VCaP (cell line): ENCODE data around the gene NAV2.

ENCODE experiments used
- H3K27ac ChIP-seq: fragments of 450-650 bp; 2 replicates; pipeline ENCODE4 v1.5.1; 2017
- TF ChIP-seq, protein P1 (sequence below): fragments of 450-650 bp; conservative IDR thresholded peaks from 2 replicates; pipeline ENCODE4 v1.5.1; 2017; ENCODE audit warnings: mild to moderate bottlenecking, moderate library complexity

The NAV2 gene

DNA sequence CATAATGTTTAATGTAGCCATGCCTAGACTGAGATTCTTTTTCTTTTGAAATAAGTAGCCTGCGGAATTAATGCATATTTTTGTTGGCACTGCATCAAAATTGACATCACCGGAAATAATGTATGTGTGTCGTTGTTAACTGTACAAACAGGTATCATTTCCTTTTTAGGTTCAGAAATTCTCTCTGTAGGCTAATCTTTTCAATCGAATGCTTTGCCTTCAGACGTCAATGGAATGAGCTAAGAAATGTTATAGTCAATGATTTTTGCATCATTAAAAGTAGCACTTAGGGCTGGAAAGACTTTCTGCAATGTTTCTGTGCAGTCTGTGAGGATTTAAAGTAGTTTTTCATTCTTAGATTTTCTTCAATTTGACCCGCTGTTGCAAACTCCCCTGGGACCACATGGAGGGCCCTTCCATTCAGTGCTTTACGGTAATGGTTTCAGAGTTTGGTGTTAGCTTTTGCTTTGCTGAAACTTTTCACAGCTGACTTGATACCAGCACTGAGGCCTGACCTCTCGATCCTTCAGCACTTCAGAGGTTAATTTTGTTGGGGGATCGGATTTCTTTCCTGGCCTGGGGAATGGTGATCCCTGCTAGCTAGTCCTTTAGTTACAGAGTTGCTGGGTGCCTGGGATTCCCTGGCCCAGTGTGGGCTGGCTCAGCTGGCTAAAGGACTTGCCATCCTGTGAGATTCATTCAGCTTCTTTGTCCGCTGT is 309.9 kb downstream of the NAV2 start:
- no peak overlapping the region for H3K27ac ChIP-seq
- TF ChIP-seq, protein P1, sequence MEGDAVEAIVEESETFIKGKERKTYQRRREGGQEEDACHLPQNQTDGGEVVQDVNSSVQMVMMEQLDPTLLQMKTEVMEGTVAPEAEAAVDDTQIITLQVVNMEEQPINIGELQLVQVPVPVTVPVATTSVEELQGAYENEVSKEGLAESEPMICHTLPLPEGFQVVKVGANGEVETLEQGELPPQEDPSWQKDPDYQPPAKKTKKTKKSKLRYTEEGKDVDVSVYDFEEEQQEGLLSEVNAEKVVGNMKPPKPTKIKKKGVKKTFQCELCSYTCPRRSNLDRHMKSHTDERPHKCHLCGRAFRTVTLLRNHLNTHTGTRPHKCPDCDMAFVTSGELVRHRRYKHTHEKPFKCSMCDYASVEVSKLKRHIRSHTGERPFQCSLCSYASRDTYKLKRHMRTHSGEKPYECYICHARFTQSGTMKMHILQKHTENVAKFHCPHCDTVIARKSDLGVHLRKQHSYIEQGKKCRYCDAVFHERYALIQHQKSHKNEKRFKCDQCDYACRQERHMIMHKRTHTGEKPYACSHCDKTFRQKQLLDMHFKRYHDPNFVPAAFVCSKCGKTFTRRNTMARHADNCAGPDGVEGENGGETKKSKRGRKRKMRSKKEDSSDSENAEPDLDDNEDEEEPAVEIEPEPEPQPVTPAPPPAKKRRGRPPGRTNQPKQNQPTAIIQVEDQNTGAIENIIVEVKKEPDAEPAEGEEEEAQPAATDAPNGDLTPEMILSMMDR, result no peak

DNA sequence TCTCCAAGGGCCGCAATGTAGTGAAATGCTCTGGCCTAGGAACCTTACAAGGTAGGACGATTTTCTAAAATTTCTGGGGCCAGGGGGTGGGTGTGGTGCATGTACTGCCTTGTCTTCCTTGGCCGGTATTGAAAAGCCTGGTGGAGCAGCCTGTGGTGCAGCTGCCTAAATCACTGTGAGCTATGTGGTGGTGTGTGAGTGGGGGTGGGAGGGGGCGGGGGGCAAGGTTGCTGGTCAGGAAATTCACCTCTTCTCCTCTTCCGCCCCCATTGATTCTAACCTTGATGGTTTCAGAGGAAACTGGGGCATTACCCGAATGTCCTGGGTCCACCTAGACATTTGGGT is 310.4 kb downstream of the NAV2 start:
- no peak overlapping the region for H3K27ac ChIP-seq
- TF ChIP-seq, protein P1, result no peak

DNA sequence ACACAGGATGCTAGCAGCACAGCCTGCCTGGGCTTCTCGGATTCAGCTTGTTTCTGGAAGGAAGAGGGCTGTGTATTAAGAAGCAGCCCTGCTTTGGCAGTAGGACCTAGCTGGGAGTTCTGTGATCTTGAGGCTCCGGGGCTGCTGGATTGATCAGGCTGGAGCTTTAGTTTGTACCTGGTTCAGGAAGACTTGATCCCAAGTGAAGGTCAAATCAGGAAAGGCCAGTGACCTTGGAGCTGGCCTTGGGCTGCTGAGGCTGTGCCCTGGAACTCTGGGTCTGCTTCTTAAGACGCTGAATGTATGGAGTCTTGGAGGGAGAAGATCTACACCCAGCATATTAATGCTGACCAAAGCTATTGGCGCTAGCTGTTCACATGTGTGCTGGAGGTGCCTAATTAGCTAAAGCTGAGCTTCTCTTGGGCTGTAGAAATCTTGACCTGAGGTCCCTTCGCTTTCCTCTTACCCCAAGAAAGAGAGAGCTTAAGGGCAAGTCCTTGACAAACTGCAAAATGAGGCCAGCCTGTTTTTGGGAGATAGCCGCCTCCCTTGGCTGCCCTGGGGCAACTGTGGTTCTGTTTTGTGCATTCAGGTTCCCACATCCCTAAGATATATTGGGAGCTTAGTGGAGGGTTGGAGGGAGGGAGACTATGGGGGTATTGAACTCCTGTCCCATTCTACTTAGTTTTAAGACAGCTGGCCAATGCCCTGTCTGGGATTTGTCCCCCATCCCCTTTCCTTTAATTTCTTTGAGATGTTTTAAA is 311.7 kb downstream of the NAV2 start:
- no peak overlapping the region for H3K27ac ChIP-seq
- TF ChIP-seq, protein P1, result no peak

DNA sequence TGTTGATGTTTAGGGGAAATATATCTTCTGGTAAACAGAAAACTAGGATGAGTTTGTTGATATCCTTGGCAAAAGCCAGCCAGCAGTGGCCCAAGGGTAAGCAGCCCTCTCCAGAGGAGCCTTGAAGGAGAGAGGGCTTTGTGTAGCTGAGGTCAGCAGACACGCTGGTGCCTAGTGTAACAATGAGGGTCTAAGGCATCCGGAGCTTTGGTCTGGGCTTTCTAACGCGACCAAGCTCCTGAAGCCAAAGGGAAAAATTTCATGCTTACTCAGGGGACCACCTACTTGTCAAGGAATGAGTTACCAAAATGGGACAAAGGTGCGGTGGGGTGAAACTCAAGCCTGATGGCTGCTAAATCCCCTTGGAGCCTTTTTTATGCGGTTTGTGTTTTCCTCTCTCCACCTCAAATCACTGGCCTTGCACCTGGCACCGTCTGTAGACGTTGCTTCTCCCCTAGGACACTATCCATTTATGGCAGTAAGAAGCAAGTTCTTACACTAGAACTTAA is 312.7 kb downstream of the NAV2 start:
- no peak overlapping the region for H3K27ac ChIP-seq
- TF ChIP-seq, protein P1, result no peak

DNA sequence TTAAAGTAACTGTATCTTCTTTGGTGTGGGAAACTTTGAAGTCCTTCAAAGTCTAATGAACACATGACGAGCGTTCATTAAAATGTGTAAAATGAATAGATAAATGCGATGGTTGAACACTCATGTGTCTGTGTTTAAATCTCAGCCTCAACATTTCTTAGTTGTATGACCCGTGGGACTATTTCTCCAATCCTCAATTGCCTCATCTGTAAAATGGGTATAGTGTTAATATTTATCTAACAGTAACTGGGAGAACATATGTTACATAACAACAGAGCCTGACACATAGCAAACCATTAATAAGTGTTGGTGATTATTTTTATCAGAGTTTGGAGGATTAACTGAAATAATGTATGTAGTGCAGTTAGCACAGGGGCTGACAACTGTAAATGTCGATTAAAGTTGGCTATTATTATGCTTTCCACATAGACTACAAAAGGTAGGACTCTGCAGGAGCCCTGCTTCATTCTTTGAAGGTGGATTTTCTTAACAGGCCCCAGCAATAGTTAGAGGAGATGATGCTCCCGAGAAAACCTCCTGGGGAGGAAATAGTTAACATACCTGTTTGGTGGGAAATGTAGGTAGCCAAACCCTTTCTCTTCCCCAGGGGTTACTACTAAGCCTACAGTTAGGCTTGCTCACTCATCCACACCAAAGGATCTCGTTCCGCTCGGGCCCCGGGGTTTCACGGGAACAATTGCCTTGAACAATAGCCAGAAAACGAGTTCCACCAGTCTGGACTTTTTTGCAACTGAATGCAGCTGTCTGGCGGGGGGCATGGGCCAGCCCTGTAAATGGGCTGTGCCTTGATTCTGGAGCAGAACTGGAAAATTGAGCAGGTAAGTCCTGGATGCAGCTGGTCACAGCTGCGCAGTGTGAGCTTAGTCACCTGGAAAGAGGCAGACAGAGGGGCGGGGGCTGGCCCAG is 314.3 kb downstream of the NAV2 start:
- peak overlapping the region; percentile 80 for H3K27ac ChIP-seq
- TF ChIP-seq, protein P1, result no peak

DNA sequence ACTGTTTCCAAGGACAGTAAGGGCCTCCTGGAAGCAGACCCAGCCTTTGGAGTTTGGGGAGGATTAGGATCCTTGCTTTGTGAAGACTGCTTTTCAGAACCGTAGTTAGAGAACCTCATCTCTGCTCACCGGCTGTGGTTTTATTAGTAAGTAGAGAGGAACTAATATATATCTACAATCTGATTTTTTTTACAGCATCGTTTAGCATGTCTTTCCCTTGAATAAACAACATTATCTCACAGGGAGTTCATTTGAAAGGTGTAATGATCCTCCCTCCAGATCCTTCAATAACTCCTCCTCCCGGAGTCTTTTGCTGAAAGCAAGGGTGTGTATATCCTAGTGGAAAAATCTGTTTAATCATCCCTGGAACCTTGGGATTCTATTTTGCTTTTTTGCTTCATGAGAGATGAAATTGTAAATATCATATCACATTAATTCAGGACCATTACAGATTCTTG is 314.9 kb downstream of the NAV2 start:
- H3K27ac ChIP-seq, result peak overlapping the region; percentile 80

More for the DNA sequence above, 314.9 kb downstream of the NAV2 start:
- TF ChIP-seq, protein P1, result no peak
